ENCODE measurements around the gene L3MBTL4.
A peak's percentile ranks its signal among the peaks of the same experiment; 100 is the strongest.

L3MBTL4 gene

GRCh38 chr18:6406910-6407470, 7.7 kb downstream of the L3MBTL4 start:
- no peak for DNase-seq (ENCODE audit: low read depth)
- H3K4me3 ChIP-seq (ENCODE audit: control insufficient read depth, low read depth, low read length) = no peak overlapping the region
- TF ChIP-seq, protein P1, sequence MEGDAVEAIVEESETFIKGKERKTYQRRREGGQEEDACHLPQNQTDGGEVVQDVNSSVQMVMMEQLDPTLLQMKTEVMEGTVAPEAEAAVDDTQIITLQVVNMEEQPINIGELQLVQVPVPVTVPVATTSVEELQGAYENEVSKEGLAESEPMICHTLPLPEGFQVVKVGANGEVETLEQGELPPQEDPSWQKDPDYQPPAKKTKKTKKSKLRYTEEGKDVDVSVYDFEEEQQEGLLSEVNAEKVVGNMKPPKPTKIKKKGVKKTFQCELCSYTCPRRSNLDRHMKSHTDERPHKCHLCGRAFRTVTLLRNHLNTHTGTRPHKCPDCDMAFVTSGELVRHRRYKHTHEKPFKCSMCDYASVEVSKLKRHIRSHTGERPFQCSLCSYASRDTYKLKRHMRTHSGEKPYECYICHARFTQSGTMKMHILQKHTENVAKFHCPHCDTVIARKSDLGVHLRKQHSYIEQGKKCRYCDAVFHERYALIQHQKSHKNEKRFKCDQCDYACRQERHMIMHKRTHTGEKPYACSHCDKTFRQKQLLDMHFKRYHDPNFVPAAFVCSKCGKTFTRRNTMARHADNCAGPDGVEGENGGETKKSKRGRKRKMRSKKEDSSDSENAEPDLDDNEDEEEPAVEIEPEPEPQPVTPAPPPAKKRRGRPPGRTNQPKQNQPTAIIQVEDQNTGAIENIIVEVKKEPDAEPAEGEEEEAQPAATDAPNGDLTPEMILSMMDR (conservative IDR thresholded peaks at IDR 0.05; ENCODE audit: control insufficient read depth, insufficient read depth, low read depth, low read length) = no peak

DNA sequence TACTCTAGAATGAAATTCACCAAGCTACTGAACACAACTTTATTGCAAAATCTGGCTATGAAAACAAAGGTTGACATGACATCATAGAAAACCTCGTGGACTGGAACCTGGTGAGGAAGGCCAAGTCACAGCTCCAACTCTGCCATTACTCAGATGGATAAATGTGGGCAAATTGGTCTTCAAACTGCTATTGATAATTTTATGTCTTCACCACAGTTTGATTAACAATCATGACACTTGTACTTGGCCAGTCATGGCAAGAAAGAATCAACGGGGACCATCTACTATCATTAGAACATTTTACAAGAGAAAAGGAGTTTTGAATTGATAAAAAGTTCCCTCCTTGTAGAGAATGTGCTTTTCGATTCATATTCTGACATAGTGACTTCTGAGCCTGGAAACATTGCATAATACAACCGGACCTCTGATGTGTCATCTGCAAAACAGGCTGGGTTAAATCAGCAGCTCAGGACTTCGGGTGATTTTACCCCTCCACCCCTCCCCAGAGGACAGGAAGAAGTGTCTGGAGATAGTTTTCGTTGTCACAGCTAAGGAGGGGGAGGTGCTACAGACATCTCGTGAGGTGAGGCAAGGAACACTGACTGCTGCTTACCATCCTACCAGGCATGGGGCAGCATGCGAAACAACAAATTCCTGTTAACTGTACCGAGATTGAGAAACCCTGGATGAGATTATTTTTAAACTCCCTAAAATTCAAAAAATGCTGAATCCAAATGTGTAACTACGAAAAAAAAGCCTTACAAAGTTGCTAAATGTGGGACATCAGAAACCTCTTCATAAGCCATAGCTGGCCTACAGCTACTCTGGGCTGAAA, 8.4 kb downstream of the L3MBTL4 start:
- DNase-seq (ENCODE audit: low read depth) = peak; percentile 73

GRCh38 chr18:6405237-6406074, 9.3 kb downstream of the L3MBTL4 start:
- H3K4me3 ChIP-seq (ENCODE audit: control insufficient read depth, low read depth, low read length) = no peak overlapping the region
- no peak for DNase-seq (ENCODE audit: low read depth)
- TF ChIP-seq, protein P1 (conservative IDR thresholded peaks at IDR 0.05; ENCODE audit: control insufficient read depth, insufficient read depth, low read depth, low read length) = no peak

More for the DNA sequence above, 8.4 kb downstream of the L3MBTL4 start:
- TF ChIP-seq, protein P1 (conservative IDR thresholded peaks at IDR 0.05; ENCODE audit: control insufficient read depth, insufficient read depth, low read depth, low read length) = no peak
- no peak overlapping the region for H3K4me3 ChIP-seq (ENCODE audit: control insufficient read depth, low read depth, low read length)

- TF ChIP-seq, protein P1 (conservative IDR thresholded peaks at IDR 0.05; ENCODE audit: control insufficient read depth, insufficient read depth, low read depth, low read length) = no peak
- no peak for DNase-seq (ENCODE audit: low read depth)
- no peak overlapping the region for H3K4me3 ChIP-seq (ENCODE audit: control insufficient read depth, low read depth, low read length)
Observed at GRCh38 chr18:6404834-6405233, 9.9 kb downstream of the L3MBTL4 start.

GRCh38 chr18:6401687-6402086, 13.0 kb downstream of the L3MBTL4 start:
- H3K4me3 ChIP-seq (ENCODE audit: control insufficient read depth, low read depth, low read length) = no peak overlapping the region
- DNase-seq (ENCODE audit: low read depth) = no peak
- TF ChIP-seq, protein P1 (conservative IDR thresholded peaks at IDR 0.05; ENCODE audit: control insufficient read depth, insufficient read depth, low read depth, low read length) = no peak

DNA sequence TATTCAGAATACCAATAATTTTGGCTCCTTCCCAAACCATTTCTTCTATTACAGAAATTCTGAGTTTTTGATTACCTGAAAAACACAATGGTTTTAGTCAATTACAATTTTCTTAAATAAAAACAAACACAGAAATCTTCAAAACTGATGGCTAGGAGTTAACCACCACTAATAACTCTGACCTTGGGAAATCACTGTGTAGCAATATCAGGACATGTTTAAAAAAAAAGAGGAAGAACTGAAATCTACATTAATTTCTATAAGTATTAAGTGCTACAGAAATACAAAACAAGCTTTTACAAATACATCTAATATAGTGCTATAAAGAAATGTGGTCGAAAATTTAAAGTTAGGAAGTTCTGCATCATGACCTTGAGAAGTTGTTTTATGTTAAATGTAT, 14.9 kb downstream of the L3MBTL4 start:
- no peak for DNase-seq (ENCODE audit: low read depth)
- TF ChIP-seq, protein P1 (conservative IDR thresholded peaks at IDR 0.05; ENCODE audit: control insufficient read depth, insufficient read depth, low read depth, low read length) = no peak
- H3K4me3 ChIP-seq (ENCODE audit: control insufficient read depth, low read depth, low read length) = no peak overlapping the region

All from fibroblast of mammary gland (primary cell).